Measurements from ENCODE around the gene MLXIP.

MLXIP gene

GRCh38 chr12:122189626-122190475, 111.3 kb downstream of the MLXIP start:
- Histone ChIP-seq H3K9ac (ENCODE audit: insufficient read length) (no peak overlapping the region), H3K4me3 (no peak overlapping the region)
- TF ChIP-seq EZH2 (IDR thresholded peaks at IDR 0.05) (no peak), FOXP2 (optimal IDR thresholded peaks at IDR 0.05; ENCODE audit: control extremely low read depth, extremely low read length, insufficient read depth) (no peak)

GRCh38 chr12:122190842-122191668, 112.5 kb downstream of the MLXIP start:
- no peak overlapping the region for H3K9ac ChIP-seq (ENCODE audit: insufficient read length)
- no peak overlapping the region for H3K27ac ChIP-seq

More at GRCh38 chr12:122189626-122190475, 111.3 kb downstream of the MLXIP start:
- Histone ChIP-seq H3K36me3 (ENCODE audit: insufficient read depth, low read length) (no peaks in the 10 kb centered on the region), H3K27ac (no peak overlapping the region), H3K9me3 (ENCODE audit: low read depth, low read length) (no peaks in the 10 kb centered on the region)
- DNase-seq (ENCODE audit: low read depth, low spot score), result no peak

GRCh38 chr12:122192441-122192840, 113.9 kb downstream of the MLXIP start:
- Histone ChIP-seq H3K27ac (no peak overlapping the region), H3K4me3 (no peak overlapping the region), H3K9me3 (ENCODE audit: low read depth, low read length) (no peaks in the 10 kb centered on the region; the same call in 1 of the 2 replicates), H3K9ac (ENCODE audit: insufficient read length) (no peak overlapping the region), H3K36me3 (ENCODE audit: insufficient read depth, low read length) (no peaks in the 10 kb centered on the region)
- no peak for TF ChIP-seq EZH2 (IDR thresholded peaks at IDR 0.05)
- no peak for TF ChIP-seq FOXP2 (optimal IDR thresholded peaks at IDR 0.05; ENCODE audit: control extremely low read depth, extremely low read length, insufficient read depth)
- no peak for TF ChIP-seq POLR2AphosphoS5 (IDR thresholded peaks at IDR 0.05; ENCODE audit: borderline replicate concordance, low read depth, low read length)
- no peak for DNase-seq (ENCODE audit: low read depth, low spot score)

More at GRCh38 chr12:122190842-122191668, 112.5 kb downstream of the MLXIP start:
- DNase-seq (ENCODE audit: low read depth, low spot score), result no peak
- TF ChIP-seq FOXP2 (optimal IDR thresholded peaks at IDR 0.05; ENCODE audit: control extremely low read depth, extremely low read length, insufficient read depth), result no peak
- TF ChIP-seq EZH2 (IDR thresholded peaks at IDR 0.05), result no peak
- TF ChIP-seq POLR2AphosphoS5 (IDR thresholded peaks at IDR 0.05; ENCODE audit: borderline replicate concordance, low read depth, low read length), result no peak
- Histone ChIP-seq H3K36me3 (ENCODE audit: insufficient read depth, low read length) (no peaks in the 10 kb centered on the region), H3K4me3 (no peak overlapping the region), H3K9me3 (ENCODE audit: low read depth, low read length) (no peaks in the 10 kb centered on the region; the same call in 1 of the 2 replicates)

- H3K9ac ChIP-seq (ENCODE audit: insufficient read length), result no peak overlapping the region
- no peak overlapping the region for H3K4me3 ChIP-seq
- H3K36me3 ChIP-seq (ENCODE audit: insufficient read depth, low read length), result no peaks in the 10 kb centered on the region
- no peak overlapping the region for H3K27ac ChIP-seq
- no peak for DNase-seq (ENCODE audit: low read depth, low spot score)
- H3K9me3 ChIP-seq (ENCODE audit: low read depth, low read length), result no peaks in the 10 kb centered on the region; the same call in 1 of the 2 replicates
- TF ChIP-seq FOXP2 (optimal IDR thresholded peaks at IDR 0.05; ENCODE audit: control extremely low read depth, extremely low read length, insufficient read depth) (no peak), EZH2 (IDR thresholded peaks at IDR 0.05) (no peak)
Observed at GRCh38 chr12:122194804-122195203, 116.2 kb downstream of the MLXIP start.

GRCh38 chr12:122195405-122195804, 116.8 kb downstream of the MLXIP start:
- no peak for DNase-seq (ENCODE audit: low read depth, low spot score)
- TF ChIP-seq EZH2 (IDR thresholded peaks at IDR 0.05), result no peak
- Histone ChIP-seq H3K9ac (ENCODE audit: insufficient read length) (no peak overlapping the region), H3K4me3 (no peak overlapping the region), H3K27ac (no peak overlapping the region), H3K36me3 (ENCODE audit: insufficient read depth, low read length) (no peaks in the 10 kb centered on the region), H3K9me3 (ENCODE audit: low read depth, low read length) (no peaks in the 10 kb centered on the region; the same call in 1 of the 2 replicates)

All from SK-N-MC (cell line).